H1 (cell line): ENCODE results near the gene SPHK1. TPM values are rescaled to one million over a fixed set of nuclear protein-coding genes. Genes with fewer than 3 reads are reported as not detected.

ENCODE experiments used
- CTCF ChIA-PET: fragments of 300-600 bp; sonication (Branson Sonifier 250); formaldehyde crosslinking; loops from one replicate; lab custom pipeline; 2021; ENCODE audit not compliant: partially characterized antibody; lab: Charles Lee
- POLR2A ChIA-PET: fragments of 300-600 bp; sonication (Branson Sonifier 250); formaldehyde crosslinking; loops from one replicate; lab custom pipeline; 2021; ENCODE audit warnings: inconsistent platforms; ENCODE audit not compliant: partially characterized antibody; lab: Charles Lee
- DNase-seq, 2 experiments: peaks; one replicate each; pipeline versions ENCODE4 v3.0.0 to v3.0.0-alpha.2; 2010 to 2022; ENCODE audit warnings: low spot score in 2 of 2, low read depth in 1 of 2, mixed read lengths in 1 of 2
- FAIRE-seq: peaks from 2 replicates; lab custom pipeline; 2011; peaks lifted over from hg19 to GRCh38; lab: Jason Lieb, UNC
- H2AFZ ChIP-seq: 2 replicates; pipeline ENCODE4 v1.8.1; 2012; ENCODE audit warnings: low read length, inconsistent platforms
- H2AK5ac ChIP-seq: 2 replicates; pipeline ENCODE4 v1.6.1; 2013; ENCODE audit warnings: low read depth, low read length
- H2BK120ac ChIP-seq: replicated peaks from 2 replicates; pipeline ENCODE3; 2013; ENCODE audit warnings: low read depth, low read length, inconsistent platforms
- H2BK12ac ChIP-seq: 2 replicates; pipeline ENCODE4 v1.6.1; 2013; ENCODE audit warnings: low read depth, low read length
- H2BK15ac ChIP-seq: 2 replicates; pipeline ENCODE4 v1.6.1; 2013; ENCODE audit warnings: low read length
- H2BK20ac ChIP-seq: 2 replicates; pipeline ENCODE4 v1.6.1; 2013; ENCODE audit warnings: low read length
- H2BK5ac ChIP-seq: 2 replicates; pipeline ENCODE4 v1.6.1; 2013; ENCODE audit warnings: low read depth, low read length
- H3K14ac ChIP-seq: 2 replicates; pipeline ENCODE4 v1.6.1; 2013; ENCODE audit warnings: inconsistent platforms; ENCODE audit not compliant: insufficient read length
- H3K18ac ChIP-seq: 2 replicates; pipeline ENCODE4 v1.6.1; 2013; ENCODE audit warnings: low read length; ENCODE audit errors: extremely low read depth
- H3K23ac ChIP-seq: 2 replicates; pipeline ENCODE4 v1.6.1; 2013; ENCODE audit warnings: inconsistent platforms; ENCODE audit not compliant: insufficient read length
- H3K23me2 ChIP-seq: 2 replicates; pipeline ENCODE4 v1.6.1; 2013; ENCODE audit warnings: low read depth, low read length
- H3K27ac ChIP-seq: 2 replicates; pipeline ENCODE4 v1.6.1; 2011; ENCODE audit warnings: low read depth, low read length, inconsistent platforms
- H3K27me3 ChIP-seq, 4 experiments: replicated peaks in 1 of 4; 1 replicate in 1 of 4; 2 replicates in 3 of 4; pipeline versions ENCODE4 v1.6.1 to v1.8.1; 2011 to 2013; ENCODE audit warnings: low read length in 3 of 4, mild to moderate bottlenecking in 3 of 4, inconsistent platforms in 2 of 4, mixed read lengths in 2 of 4, moderate library complexity in 1 of 4; ENCODE audit not compliant: control insufficient read depth in 3 of 4, insufficient read depth in 3 of 4; ENCODE audit errors: extremely low read depth in 1 of 4
- H3K36me3 ChIP-seq, 4 experiments: 2 replicates each; pipeline versions ENCODE4 v1.6.1 to v1.8.1; 2011 to 2013; ENCODE audit warnings: mild to moderate bottlenecking in 4 of 4, low read length in 3 of 4, moderate library complexity in 2 of 4, control low read depth in 1 of 4, inconsistent platforms in 1 of 4; ENCODE audit not compliant: insufficient read depth in 4 of 4, control insufficient read depth in 2 of 4
- H3K4ac ChIP-seq: replicated peaks from 2 replicates; pipeline ENCODE3; 2013; ENCODE audit warnings: low read length, low read depth, mixed read lengths, inconsistent platforms; ENCODE audit not compliant: insufficient read length
- H3K4me1 ChIP-seq, 4 experiments: replicated peaks in 1 of 4; 1 replicate in 1 of 4; 2 replicates in 3 of 4; pipeline versions ENCODE4 v1.6.1 to v1.8.1; 2011 to 2013; ENCODE audit warnings: low read length in 3 of 4, inconsistent platforms in 2 of 4, mixed read lengths in 1 of 4; ENCODE audit not compliant: insufficient read depth in 4 of 4, control insufficient read depth in 3 of 4
- H3K4me2 ChIP-seq, 2 experiments: 2 replicates each; pipeline versions ENCODE4 v1.6.1 to v1.8.1; 2011 to 2013; ENCODE audit warnings: low read depth in 2 of 2, low read length in 2 of 2, control low read depth in 1 of 2, inconsistent platforms in 1 of 2, mild to moderate bottlenecking in 1 of 2; ENCODE audit not compliant: insufficient read depth in 1 of 2
- H3K4me3 ChIP-seq, 4 experiments: fragments of 200-600, 300-600 bp in 1 of 4; sonication (generic), shearing (Covaris generic), sonication (Bioruptor Twin) in 1 of 4; 2 replicates each; pipeline versions ENCODE4 v1.5.1 to v1.8.1; 2011 to 2016; ENCODE audit warnings: low read length in 4 of 4, low read depth in 3 of 4, control low read depth in 2 of 4, inconsistent platforms in 2 of 4, mild to moderate bottlenecking in 2 of 4, mixed read lengths in 1 of 4, moderate library complexity in 1 of 4; ENCODE audit not compliant: insufficient read depth in 2 of 4; ENCODE audit errors: extremely low read depth in 1 of 4
- H3K56ac ChIP-seq: replicated peaks from 2 replicates; pipeline ENCODE3; 2013; ENCODE audit warnings: low read depth, mild to moderate bottlenecking, mixed read lengths, low read length, inconsistent platforms; ENCODE audit not compliant: insufficient read length
- H3K79me1 ChIP-seq: 2 replicates; pipeline ENCODE4 v1.6.1; 2013; ENCODE audit warnings: low read depth, low read length, control low read depth
- H3K79me2 ChIP-seq, 2 experiments: 2 replicates each; pipeline versions ENCODE4 v1.6.1 to v1.8.1; 2012 to 2013; ENCODE audit warnings: low read length in 2 of 2, mild to moderate bottlenecking in 2 of 2, inconsistent platforms in 1 of 2; ENCODE audit not compliant: insufficient read depth in 2 of 2, control insufficient read depth in 1 of 2
- H3K9ac ChIP-seq, 4 experiments: replicated peaks in 1 of 4; 1 replicate in 1 of 4; 2 replicates in 3 of 4; pipeline versions ENCODE4 v1.6.1 to v1.8.1; 2011 to 2013; ENCODE audit warnings: low read depth in 3 of 4, low read length in 3 of 4, control low read depth in 2 of 4, mild to moderate bottlenecking in 2 of 4, moderate library complexity in 2 of 4, inconsistent platforms in 1 of 4; ENCODE audit errors: extremely low read depth in 1 of 4
- H3K9me3 ChIP-seq, 2 experiments: 2 replicates each; pipeline versions ENCODE4 v1.6.1 to v1.8.1; 2012 to 2013; ENCODE audit warnings: mild to moderate bottlenecking in 2 of 2, moderate library complexity in 2 of 2, control low read depth in 1 of 2, inconsistent platforms in 1 of 2, low read depth in 1 of 2, low read length in 1 of 2, mixed read lengths in 1 of 2; ENCODE audit not compliant: insufficient read depth in 2 of 2
- H4K20me1 ChIP-seq, 2 experiments: replicated peaks in 1 of 2; 2 replicates each; pipeline versions ENCODE3 to v1.8.1; 2011 to 2013; ENCODE audit warnings: inconsistent platforms in 2 of 2, low read length in 2 of 2, mild to moderate bottlenecking in 1 of 2; ENCODE audit not compliant: insufficient read depth in 2 of 2, control insufficient read depth in 1 of 2
- H4K5ac ChIP-seq: 2 replicates; pipeline ENCODE4 v1.6.1; 2013; ENCODE audit warnings: low read length, low read depth, mixed read lengths, inconsistent platforms; ENCODE audit not compliant: insufficient read length
- H4K8ac ChIP-seq: 2 replicates; pipeline ENCODE4 v1.8.0; 2013; ENCODE audit warnings: mild to moderate bottlenecking, moderate library complexity, low read length, inconsistent platforms; ENCODE audit not compliant: insufficient read depth; ENCODE audit errors: extremely low read depth
- H4K91ac ChIP-seq: replicated peaks from 2 replicates; pipeline ENCODE3; 2013; ENCODE audit warnings: low read length, mixed read lengths, inconsistent platforms; ENCODE audit not compliant: insufficient read length
- BCL11A ChIP-seq, 2 experiments: IDR thresholded peaks; one replicate each; pipeline ENCODE4 v1.6.1; 2011; ENCODE audit warnings: low read depth in 2 of 2, low read length in 2 of 2, mild to moderate bottlenecking in 2 of 2
- TEAD4 ChIP-seq: IDR thresholded peaks from 2 replicates; pipeline ENCODE4 v1.6.1; 2012; ENCODE audit warnings: low read depth, low read length, inconsistent platforms, mixed read lengths
- WGBS, 2 experiments: shearing (Covaris generic) in 1 of 2; methylation state at CpG; one replicate each; pipeline versions ENCODE4 v1.1.6 to v1.1.7; 2013 to 2015; ENCODE audit warnings: low lambda C conversion rate in 2 of 2, mixed read lengths in 2 of 2, inconsistent platforms in 1 of 2, low coverage in 1 of 2, missing lambda C conversion rate in 1 of 2; ENCODE audit not compliant: insufficient replicate concordance in 2 of 2, insufficient coverage in 1 of 2, insufficient read length in 1 of 2; ENCODE audit errors: extremely low coverage in 1 of 2, missing lambda C conversion rate in 1 of 2; 5-methylcytosine and 5-hydroxymethylcytosine counted together
- polyA plus RNA-seq, 7 experiments: library from polyadenylated mRNA; depleted of rRNA in 3 of 7; stranded (reverse) in 5 of 7; unstranded in 2 of 7; fragments of >200 nt in 5 of 7; fragments of 200-250 nt in 2 of 7; gene quantifications; 1 replicate in 5 of 7; 2 replicates in 1 of 7; 4 replicates in 1 of 7; pipeline versions ENCODE4 v1.2.1 to v1.2.3, GENCODE V29; 2011 to 2013; ENCODE audit warnings: missing spikeins in 2 of 7, mixed read lengths in 2 of 7
- total RNA-seq: library from RNA; stranded (reverse); fragmentation: NEBNext Ultra II Directional; extraction: Animal tissue kit (Norgen Biotek cat#: 25700); gene quantifications from 2 replicates; pipeline ENCODE4 v1.2.1, GENCODE V29; 2021

SPHK1 gene
- total and polyA plus RNA-seq, 2 of the 8 experiments (the other 6 are each of a cell fraction or from before 2014, with no cell fraction given), result 2.4 TPM

DNA sequence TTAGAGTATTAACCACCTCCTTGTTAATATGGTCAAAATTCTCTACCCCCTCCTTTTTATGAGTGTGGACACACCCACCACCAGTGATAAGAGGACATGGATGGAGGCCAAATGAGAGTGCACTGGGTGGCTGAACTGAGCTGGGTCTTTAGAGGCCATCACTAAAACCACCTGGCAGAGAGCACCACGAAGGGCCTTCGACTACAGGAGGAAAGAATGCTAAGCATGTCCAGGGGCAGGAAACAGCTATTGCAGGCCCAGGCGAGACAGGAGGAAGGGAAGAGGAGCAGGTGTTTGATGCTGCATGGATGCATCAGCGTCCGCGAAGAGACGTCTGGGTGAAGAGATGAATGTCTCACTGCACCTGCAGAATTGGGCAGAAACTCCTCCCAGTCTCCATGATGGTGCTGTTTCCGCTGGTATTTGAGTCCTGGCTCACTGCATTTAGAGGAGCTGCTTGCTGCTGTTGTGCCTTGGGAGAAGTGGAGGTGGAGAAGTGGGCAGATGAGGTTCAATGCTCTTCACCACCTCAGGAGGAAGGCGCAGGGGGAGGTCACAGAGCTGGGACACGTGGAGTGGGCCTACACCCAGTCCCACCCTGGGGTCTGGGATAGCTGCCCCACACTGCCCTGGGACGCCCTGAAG, 33.2 kb downstream of the SPHK1 start:
- peaks cover 5 to 19% (median 10%) of the 10 kb centered on the region in 4 experiments for H3K4me1 ChIP-seq
- FAIRE-seq, result no peak
- H3K36me3 ChIP-seq, result 0 out of 8 replicates have a peak, but pooled peaks cover 0 to 4% (median 0%) of the 10 kb centered on the region in 4 experiments
- ChIA-PET POLR2A (interaction anchor here (1.0 to 2.6 kb wide), 4 partner anchors 16 to 140 kb away, joined by 3 to 15 read pairs (median 4); no protein-coding TSS in a partner anchor), CTCF (interaction anchor here (0.6 to 9.9 kb wide), 19 partner anchors 9 to 138 kb away, joined by 3 to 84 read pairs (median 4); partner anchors contain the start of genes SPHK1 and UBE2O)
- 0 out of 2 replicates have a peak, but pooled peaks have one; percentile 45 for TF ChIP-seq TEAD4
- no peak for TF ChIP-seq BCL11A (IDR thresholded peaks at IDR 0.05; ENCODE audit: low read depth in 2 of 2, low read length in 2 of 2)
- no peak overlapping the region for H2BK120ac ChIP-seq
- no peak overlapping the region for H3K4me3 ChIP-seq
- peaks cover 28% of the 10 kb centered on the region for H3K79me1 ChIP-seq
- no peak overlapping the region for H2AK5ac ChIP-seq
- H3K27ac ChIP-seq, result no peak overlapping the region; the same call in 1 of the 2 replicates
- H3K4ac ChIP-seq, result no peak overlapping the region
- H3K18ac ChIP-seq, result no peak overlapping the region
- no peak overlapping the region for H3K14ac ChIP-seq
- no peak overlapping the region for H3K4me2 ChIP-seq
- peaks cover 20 to 28% of the 10 kb centered on the region in 2 experiments for H4K20me1 ChIP-seq
- no peaks in the 10 kb centered on the region for H3K23me2 ChIP-seq
- H2AFZ ChIP-seq, result no peak overlapping the region
- WGBS, 2 experiments, result 84% methylated on average over 11 of the region's 11 CpGs; no CpG with 5 or more reads in 1 of the 2 experiments
- no peaks in the 10 kb centered on the region for H3K9me3 ChIP-seq
- H4K8ac ChIP-seq, result no peak overlapping the region; the same call in 1 of the 2 replicates
- H3K56ac ChIP-seq, result no peak overlapping the region
- H2BK15ac ChIP-seq, result no peak overlapping the region
- H2BK12ac ChIP-seq, result no peak overlapping the region
- DNase-seq, result no peak
- H4K5ac ChIP-seq, result no peak overlapping the region
- H3K79me2 ChIP-seq, result peaks cover 2 to 96% of the 10 kb centered on the region in 2 experiments; a peak in 2 of 4 replicates
- H2BK5ac ChIP-seq, result no peak overlapping the region
- H3K27me3 ChIP-seq, result no peaks in the 10 kb centered on the region
- H2BK20ac ChIP-seq, result no peak overlapping the region
- H3K9ac ChIP-seq, result no peak overlapping the region
- H3K23ac ChIP-seq, result no peak overlapping the region
- H4K91ac ChIP-seq, result no peak overlapping the region
